Activated CD4-positive, alpha-beta T cell treated with anti-CD3 and anti-CD28 coated beads, Interleukin-2, amount 50 U/mL, for 16 hours (primary cell): ENCODE measurements around the gene FAR1.
"Not testable (repeated sequence)": the region's sequence is repeated elsewhere in the genome, so short reads cannot be mapped to it uniquely, and the experiment has no call there.

ENCODE experiments used
- DNase-seq: peaks from one replicate; pipeline ENCODE4 v3.0.0-alpha.2; 2020

The FAR1 gene

DNA sequence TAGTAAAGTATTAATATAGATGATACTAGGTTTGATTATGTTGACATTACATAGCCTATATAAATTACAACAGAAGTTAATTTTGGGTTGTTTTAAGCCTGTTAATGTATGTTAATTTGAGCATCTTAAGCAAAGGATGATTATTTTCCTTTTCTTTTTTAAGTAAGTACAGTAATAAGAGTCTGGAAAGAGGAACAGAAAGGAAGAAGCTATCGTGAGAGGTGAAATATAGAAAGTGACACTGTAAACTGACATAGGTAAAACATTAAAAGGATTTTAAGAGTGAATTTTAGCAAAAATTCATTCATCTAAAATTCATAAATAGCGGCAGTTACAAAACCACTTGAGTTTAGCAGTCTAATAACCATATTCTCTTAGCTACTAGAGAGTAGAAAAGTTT lies 45.5 kb downstream of the FAR1 start:
- no peak for DNase-seq

DNA sequence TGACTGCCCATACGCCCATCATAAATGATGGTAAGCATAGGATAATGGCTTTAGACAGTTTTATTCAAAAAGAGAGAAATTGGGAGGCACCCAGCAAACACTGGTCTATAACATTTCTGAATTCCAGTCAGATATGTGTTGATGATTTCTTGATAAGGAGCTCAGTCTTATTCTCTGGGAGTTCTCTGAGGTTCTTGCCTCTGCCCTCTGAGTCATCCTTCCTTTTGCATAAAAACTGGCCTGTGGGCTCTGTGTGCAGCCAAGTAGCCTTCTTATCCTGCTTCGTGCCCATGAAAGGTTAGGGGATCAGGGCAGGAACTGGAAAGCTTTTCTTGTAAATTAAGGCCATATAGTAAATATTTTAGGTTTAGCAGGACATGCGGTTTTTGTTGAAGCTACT lies 48.9 kb downstream of the FAR1 start:
- no peak for DNase-seq

- DNase-seq, result no peak
Measured at GRCh38 chr11:13718394-13718793, 49.9 kb downstream of the FAR1 start.

- DNase-seq, result no peak
Measured at GRCh38 chr11:13720940-13721339, 52.5 kb downstream of the FAR1 start.

- DNase-seq, result no peak
Measured at GRCh38 chr11:13721760-13722159, 53.3 kb downstream of the FAR1 start.

- no peak for DNase-seq
Measured at GRCh38 chr11:13726456-13726855, 58.0 kb downstream of the FAR1 start.

DNA sequence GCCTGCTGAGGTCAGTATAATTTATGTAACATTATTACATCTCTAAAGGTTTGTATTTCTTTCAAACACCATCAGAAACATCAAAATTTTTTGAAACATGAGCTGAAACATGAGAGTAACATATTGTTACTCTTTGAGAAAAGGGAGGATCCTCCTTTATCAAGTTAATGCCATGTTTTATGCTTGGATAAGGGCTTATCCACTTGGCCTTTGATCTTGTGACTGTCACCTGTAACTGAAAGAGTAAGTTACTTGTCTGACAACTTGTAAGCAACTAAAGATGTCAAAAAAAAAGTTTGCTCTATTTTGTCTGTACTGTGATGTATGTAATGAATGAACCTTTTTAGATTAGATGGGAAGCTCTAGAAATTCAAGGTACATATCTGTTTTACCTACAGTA lies 59.6 kb downstream of the FAR1 start:
- no peak for DNase-seq

- DNase-seq, result no peak
Measured at GRCh38 chr11:13734530-13734929, 66.1 kb downstream of the FAR1 start.

GRCh38 chr11:13745165-13745564 lies 76.7 kb downstream of the FAR1 start:
- DNase-seq, result no peak

DNA sequence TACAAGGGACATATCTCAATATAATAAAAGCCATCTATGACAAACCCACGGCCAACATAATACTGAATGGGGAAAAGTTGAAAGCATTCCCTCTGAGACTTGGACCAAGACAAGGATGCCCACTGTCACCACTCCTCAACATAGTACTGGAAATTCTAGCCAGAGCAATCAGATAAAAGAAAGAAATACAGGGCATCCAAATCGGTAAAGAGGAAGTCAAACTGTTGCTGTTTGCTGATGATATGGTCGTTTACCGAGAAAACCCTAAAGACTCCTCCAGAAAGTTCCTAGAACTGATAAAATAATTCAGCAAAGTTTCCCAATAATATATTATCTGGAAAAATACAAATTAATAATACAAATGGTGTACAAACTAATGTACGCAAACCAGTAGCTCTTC lies 84.8 kb downstream of the FAR1 start:
- DNase-seq, result not testable (repeated sequence)

DNA sequence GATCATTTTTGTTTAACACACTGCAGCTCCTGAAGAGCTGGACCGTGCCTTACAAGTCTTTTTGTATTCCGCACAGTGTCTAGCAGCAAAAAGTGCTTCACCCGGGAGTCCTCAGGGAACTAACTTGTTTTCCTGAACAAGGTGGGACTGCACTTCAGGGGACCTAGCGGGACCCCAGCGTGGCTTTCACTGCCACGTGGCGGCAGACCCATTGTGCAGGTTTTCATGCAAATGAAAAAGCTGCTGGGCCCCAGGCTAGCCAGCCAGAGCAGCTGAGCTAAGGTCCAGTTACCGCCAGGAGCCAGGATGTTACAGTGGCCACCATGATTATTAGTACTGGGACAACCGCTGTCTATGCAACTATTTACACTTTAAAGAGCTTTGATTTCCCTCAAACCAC lies 90.6 kb downstream of the FAR1 start:
- no peak for DNase-seq

GRCh38 chr11:13760115-13760514 lies 91.6 kb downstream of the FAR1 start:
- no peak for DNase-seq

- DNase-seq, result no peak
Measured at GRCh38 chr11:13761250-13761649, 92.8 kb downstream of the FAR1 start.

DNA sequence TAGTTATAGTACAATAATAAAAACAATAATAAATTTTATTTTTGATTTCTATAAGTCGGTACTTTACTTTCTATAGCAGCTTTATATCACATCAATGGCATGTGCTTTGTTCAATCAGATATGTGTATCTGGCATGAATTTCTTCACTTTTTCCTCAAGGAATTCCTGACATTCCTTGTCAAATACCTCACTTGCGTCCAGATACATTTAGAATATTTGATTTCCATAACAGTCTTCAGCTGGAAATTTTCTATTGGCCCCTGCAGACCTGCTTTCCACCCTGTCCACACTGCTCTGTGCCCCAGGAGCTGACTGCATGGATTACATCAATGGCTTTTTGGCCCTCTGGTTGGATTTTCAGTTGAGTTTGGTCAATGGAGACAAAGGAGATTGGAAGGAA lies 93.2 kb downstream of the FAR1 start:
- DNase-seq, result no peak

DNA sequence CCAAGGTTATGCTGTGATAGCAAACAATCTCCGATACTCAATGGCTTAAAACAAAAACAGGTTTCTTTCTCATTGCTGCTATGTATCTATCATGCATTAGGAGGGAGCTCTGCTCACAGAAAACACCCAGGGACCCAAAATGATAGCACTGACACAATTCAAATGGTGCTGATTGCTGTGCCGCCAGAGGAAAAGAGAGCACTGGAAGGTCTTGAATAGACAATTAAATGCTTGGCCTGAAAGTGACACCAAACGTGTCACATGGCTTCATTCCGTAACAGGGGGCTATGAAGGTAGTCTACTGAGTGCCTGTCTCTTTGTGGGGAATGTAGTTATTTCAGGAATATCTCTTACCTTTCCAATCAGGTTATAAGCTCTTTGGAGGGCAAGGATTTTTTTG lies 94.2 kb downstream of the FAR1 start:
- DNase-seq, result no peak

- no peak for DNase-seq
Measured at GRCh38 chr11:13763341-13763740, 94.9 kb downstream of the FAR1 start.

GRCh38 chr11:13765886-13766285 lies 97.4 kb downstream of the FAR1 start:
- no peak for DNase-seq

DNA sequence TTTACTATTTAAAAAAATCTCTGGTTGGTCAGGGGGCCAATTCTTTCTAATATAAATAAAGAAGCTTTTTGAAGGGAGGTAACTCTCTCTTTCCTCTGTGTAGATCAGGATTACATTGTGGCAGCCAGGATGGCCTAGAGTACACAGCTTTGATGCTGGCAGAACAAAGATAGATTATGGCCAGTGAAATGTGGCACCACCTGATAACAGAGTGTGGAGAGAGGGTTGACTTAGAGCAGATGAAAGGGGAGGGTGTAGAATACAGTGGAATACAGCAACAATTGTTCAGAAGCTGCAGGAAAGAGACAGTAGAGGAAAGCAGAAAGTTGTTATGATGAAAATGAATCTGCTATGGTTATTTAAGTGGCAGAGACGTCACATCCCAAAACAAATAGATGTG lies 99.0 kb downstream of the FAR1 start:
- DNase-seq, result no peak

DNA sequence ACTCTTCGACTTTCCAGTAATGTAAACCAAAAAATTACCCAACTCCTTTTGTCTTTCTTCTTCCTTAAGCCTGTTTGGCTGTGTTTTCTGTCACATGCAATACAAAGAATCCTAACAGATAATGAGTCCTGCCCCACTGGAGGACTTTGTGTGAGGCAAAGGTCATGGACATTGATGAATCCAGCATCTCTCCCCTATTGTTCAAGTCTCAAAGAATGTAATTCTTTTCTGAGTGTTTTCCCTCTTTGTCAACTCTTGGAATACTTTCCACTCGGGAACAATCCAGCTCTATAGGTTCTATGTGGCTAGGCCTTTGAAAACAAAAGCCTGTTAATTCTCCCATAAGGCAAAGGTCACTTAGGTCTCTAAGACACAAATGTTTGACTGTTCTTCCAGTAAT lies 100.7 kb downstream of the FAR1 start:
- DNase-seq, result no peak

DNA sequence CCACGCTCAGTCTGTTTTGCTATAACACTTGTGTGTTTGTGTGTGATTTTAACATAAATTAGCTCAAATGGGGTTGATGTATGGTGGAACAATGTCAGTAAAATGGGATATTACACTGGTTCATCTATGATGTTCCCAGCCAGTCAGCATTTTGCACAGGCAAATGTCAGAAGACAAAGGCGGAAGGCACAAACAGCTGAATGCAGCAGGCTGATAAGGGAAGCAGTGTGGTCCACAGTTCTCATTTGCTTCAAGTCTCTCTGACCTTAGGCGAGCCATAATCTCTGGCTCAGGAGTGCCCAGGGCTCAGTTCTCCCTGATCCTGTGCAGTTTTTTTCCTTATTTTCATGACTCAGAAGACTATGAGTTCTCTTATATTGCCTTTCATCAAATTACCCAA lies 102.7 kb downstream of the FAR1 start:
- DNase-seq, result no peak

DNA sequence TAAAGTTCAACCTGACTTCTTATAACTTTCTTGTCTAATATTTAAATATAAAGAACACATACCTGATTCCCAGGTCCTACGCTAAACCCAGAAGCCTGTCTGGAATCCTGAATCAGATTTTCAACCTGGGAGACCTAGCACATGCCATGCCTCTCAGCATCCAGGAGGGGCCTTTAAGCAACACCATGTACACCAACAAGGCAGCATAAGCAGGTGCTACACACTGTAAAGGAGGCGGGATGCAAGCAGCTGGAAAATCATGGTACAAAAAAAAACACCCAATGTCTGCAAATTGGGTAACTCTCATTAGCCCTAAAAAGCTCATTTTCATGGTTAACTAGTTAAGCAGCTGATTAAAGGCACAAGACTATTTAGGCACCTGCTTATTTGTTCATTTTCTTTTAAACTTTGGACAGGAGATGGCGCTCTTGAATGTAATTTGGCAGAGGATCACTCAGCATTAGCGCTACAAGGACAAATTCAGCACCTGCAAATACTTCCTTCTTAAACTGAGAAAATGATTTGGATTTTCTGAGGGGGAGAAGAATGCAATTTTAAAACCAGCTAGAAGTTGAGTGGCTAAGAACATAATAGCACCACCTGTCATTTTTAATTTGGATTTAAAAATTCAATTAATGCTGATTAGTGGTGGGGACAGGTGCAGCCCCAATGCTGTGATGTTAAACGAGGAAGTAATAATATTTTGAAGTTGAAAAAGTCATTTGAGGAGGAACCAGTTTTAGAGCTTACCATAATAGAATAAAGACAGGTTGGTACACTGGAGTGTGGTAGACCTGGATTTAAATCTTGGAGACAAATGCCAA lies 104.0 kb downstream of the FAR1 start:
- peak; percentile 62 for DNase-seq

DNA sequence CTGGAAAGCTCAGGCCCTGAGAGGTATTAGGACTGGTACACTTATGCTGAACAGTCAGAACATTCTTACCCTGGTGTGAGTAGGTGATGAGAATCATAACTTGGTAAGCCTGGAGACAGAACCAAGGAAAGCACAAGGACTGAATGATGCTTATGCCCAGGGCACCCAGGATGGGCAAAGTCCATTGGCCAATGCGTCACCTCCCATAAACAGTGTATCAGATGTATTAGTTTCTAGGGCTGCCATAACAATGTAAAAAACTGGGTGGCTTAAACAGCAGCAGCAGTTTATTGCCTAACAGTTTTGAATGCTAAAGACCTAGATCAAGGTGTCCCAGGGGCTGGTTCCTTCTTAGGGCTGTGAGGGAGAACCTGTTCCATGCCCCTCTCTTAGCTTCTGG lies 107.0 kb downstream of the FAR1 start:
- DNase-seq, result no peak

DNA sequence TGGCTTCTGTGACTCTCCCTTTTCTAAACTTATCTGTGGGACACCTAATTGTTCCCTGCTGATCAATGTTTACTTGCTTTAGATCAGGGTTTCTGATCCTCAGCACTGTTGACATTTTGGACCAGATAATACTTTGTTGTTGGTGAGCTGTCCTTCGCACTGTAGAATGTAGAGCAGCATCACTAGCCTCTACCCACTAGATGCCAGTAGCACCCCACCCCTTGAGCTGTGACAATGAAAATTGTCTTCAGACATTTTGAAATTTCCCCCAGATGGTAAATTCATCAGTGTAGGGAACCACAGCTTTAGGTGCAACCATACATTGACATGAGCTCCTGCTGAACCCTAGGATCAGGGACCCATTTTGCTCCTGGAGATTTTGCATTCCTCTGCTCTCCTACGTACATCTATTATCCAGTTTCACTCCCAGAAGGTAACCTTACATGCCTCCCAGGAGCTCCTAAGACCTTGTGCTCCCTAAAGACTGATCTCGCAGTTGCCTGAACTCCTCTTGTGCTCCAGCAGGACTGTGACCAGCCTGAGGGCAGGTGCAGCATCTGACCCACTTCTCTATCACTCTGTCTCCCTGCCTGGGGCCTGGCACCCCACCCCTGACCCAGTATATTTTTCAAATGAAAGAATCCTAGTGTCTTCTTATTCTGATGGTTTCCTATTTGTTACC lies 107.8 kb downstream of the FAR1 start:
- DNase-seq, result no peak

DNA sequence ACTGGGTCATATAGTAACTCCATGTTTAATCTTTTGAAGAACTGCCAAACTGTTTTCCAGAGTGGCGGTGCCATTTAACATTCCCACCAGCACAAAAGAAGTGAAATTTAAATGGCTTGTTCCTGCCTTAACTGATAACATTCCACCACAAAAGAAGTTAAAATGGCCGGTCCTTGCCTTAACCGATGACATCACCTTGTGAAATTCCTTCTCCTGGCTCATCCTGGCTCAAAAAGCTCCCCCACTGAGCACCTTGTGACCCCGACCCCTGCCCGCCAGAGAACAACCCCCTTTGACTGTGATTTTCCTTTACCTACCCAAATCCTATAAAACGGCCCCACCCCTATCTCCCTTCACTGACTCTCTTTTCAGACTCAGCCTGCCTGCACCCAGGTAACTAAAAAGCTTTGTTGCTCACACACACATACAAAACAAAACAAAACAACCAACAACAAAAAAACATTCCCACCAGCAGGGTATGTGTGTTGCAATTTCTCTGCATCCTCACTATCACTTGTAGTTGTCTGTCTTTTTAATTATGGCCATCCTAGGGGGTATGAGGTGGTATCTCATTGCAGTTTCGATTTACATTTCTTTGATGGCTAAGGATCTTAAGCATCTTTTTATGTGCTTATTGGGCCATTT lies 109.0 kb downstream of the FAR1 start:
- no peak for DNase-seq
